HG03196 (cell line): ENCODE data around the gene ACBD4.
"Not testable (repeated sequence)": the region's sequence is repeated elsewhere in the genome, so short reads cannot be mapped to it uniquely, and the experiment has no call there.

ENCODE experiments used
- ATAC-seq: cut with Tn5 transposase; IDR thresholded peaks from one replicate; pipeline ENCODE4 v1.9.1; 2021; ENCODE audit not compliant: unreplicated experiment

ACBD4 gene

GRCh38 chr17:45117848-45118646 lies 17.4 kb upstream of the ACBD4 start:
- ATAC-seq, result no peak

- no peak for ATAC-seq
Measured at GRCh38 chr17:45118691-45119090, 16.8 kb upstream of the ACBD4 start.

- no peak for ATAC-seq
Measured at GRCh38 chr17:45119964-45120363, 15.5 kb upstream of the ACBD4 start.

DNA sequence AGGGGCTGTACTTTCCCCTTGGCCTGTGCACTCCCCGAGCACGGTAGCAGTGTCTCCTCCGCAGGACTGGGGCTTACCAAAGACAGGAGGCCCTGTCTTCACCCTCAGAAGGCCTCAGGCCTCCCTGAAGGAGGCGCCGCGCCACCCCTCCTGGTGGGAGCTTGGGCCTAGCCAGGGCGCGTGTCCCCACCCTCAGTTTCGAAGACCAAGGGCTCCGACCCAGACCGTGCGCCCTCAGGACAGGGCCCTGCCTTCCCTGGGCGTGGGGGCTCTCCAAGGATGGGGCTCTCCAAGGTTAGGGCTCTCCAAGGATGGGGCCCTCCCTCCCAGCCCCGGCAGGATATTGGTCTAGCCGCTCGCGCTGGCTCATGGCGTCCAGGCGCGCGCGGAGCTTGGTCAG lies 14.9 kb upstream of the ACBD4 start:
- ATAC-seq, result no peak

DNA sequence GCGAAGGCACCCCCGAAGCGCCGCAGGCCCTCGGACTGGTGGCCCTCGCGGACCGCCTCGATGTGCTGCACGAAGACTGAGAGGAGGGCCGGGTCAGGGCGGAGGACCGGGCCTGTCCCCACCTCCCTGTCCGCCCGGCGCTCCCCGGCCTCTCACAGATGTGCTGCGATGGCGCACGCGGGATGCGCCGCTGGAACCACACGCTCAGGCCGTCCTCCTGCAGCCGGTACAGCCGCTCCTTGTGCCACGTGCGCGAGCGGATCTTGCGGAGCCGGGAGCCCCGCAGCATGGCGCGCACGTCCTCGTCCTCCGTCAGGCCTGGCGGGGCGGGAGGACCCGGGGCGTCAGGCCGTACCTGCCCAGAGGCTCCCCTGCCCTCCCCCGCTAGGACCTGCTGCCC lies 14.4 kb upstream of the ACBD4 start:
- no peak for ATAC-seq

- no peak for ATAC-seq
Measured at GRCh38 chr17:45123076-45123770, 12.3 kb upstream of the ACBD4 start.

GRCh38 chr17:45123930-45124796 lies 11.3 kb upstream of the ACBD4 start:
- no peak for ATAC-seq

DNA sequence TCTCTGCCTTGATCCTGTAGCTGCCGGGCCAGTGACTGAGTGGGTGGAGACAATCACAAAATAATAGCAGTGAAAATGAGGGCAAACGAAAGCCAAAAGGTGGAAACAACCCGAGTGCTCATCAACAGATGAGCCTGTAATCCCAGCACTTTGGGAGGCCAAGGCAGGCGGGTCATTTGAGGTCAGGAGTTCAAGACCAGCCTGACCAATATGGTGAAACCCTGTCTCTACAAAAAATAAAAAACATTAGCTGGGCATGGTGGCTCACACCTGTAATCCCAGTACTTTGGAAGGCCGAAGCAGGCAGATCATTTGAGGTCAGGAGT lies 10.7 kb upstream of the ACBD4 start:
- not testable (repeated sequence) for ATAC-seq

DNA sequence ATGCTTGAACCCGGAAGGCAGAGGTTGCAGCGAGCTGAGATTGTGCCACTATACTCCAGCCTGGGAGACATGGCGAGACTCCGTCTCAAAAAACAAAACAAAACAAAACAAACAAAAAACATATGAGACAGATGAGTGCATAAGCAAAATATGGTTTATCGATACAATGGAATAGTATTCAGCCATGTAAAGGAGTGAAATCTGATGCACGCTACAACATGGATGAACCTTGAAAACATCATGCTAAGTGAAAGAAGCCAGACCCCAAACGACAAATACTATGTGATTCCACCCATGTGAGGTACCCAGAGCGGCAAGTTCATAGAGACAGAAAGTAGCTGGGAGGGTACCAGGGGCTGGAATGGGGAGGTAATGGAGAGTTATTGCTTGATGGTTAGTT lies 10.0 kb upstream of the ACBD4 start:
- no peak for ATAC-seq

DNA sequence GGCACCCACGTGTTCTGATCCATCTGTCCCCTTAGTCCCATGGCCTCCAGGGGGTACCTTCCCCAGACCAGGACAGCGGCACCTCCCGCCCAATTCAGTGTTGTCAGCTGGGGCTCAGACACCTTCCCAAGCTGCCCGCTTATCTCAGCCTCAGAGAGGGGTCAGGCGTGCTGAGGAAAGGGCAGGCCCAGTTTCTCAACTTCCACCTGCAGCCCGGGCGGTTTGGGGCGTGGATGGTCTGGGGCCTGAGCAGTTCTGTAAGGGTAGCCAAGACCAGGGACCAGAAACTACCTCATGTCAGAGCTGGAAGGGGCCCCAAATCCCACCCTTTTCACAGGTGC lies 8.3 kb upstream of the ACBD4 start:
- ATAC-seq, result no peak

DNA sequence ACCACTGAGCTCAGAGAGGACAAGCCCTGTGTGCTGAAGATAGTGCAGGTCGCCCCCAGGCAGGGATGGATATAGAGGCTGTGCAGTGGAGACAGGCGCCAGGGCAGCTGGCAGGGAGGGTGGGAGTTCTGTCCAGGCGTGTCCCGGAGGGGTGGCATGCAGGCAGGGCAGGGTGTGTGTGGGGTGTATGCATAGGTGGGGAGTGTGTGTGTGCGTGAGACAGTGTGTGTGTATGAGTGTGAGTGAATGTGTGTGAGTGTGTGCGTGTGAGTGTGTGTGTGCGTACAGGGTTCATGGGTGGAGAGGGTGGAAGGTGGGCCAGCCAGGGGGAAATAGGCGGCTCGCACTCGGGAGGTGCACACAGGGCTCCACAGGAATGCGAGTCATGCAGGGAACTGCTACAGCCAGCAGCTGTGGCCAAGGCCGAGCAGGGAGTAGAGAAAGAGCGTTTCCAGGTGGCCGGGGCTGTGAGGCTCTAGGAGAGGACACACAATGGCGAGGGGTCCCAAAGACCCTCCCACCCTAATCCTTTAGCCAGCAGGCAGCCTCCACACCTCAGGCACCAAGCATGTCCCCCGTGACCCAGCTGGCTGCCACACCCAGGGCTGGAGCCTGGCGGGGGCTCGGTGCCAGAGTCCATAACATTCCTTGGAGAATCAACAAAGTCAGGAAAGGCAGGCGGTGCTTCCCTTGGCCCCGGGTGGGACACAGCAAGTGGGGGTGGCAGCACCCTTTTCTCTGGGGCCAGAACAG lies 7.8 kb upstream of the ACBD4 start:
- no peak for ATAC-seq

DNA sequence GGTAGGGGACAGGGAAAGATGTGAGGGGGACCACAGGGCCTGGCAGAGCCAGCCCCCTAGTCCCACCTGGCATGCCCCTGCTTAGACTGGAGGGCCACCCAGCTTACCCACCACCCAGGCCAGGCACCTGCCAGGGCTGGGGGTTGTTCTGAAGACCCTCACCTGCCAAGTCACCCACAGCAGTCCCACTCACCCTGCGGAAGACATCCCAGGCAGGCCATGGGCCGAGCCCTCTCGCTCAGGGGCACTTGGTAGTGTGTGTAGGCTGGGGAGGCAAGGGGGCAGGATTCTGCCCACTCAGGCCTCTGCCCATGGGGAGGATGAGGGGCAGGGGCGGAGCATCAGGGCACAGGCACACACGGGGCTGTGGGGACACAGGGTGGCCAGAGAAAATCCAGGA lies 7.2 kb upstream of the ACBD4 start:
- no peak for ATAC-seq

DNA sequence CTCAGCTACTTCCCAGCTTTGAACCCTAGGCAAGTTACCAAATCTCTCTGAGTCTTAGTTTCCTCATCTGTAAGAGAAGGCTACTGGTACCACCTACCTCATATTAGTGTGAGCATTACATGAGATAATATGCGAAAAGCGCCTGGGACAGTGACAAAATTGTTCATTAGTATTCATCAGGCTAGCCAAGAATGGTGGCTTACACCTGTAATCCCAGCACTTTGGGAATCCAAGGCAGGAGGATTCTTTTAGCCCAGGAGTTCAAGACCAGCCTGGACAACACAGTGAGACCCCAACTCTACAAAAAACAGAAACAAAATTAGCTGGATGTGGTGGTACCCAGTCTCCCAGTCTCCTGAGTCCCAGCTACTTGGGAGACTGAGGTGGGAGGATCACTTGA lies 6.5 kb upstream of the ACBD4 start:
- ATAC-seq, result no peak

GRCh38 chr17:45129426-45129939 lies 6.0 kb upstream of the ACBD4 start:
- no peak for ATAC-seq

DNA sequence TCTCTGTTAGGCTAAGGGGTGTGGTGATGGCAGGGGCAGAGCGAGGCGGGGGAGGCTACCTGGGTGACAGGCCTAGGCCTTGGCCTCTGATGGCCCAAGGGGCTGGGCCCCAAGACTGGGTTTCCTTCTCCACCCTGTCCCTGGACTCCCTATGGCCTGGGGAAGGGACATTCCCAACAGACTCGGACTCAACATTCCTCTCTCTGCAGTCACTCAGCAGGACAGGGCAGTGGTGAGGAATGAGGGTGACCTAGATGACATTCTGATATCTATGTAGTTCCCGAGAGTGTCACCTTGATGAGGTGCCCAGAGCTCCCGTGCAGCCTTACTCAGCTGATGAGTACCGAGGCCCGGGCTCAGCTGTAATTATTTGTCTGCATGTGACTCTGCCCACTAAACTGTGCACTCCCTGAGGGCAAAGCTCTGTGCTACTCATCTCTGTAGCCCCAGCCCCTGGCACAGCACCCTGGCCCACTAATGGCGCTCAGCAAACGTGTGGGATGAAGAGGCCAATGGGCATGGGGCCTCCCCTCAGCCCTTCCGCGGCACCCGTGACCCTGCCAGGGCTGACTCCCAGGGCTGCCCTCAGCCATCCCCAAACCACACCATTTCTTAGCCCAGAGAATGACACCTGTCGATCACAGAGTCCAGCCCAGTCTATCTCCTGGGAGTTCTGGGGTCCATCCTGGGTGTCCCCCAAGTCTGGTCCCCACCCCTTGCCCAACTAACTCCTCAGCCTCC lies 5.4 kb upstream of the ACBD4 start:
- no peak for ATAC-seq

- ATAC-seq, result no peak
Measured at GRCh38 chr17:45130681-45131615, 4.5 kb upstream of the ACBD4 start.

DNA sequence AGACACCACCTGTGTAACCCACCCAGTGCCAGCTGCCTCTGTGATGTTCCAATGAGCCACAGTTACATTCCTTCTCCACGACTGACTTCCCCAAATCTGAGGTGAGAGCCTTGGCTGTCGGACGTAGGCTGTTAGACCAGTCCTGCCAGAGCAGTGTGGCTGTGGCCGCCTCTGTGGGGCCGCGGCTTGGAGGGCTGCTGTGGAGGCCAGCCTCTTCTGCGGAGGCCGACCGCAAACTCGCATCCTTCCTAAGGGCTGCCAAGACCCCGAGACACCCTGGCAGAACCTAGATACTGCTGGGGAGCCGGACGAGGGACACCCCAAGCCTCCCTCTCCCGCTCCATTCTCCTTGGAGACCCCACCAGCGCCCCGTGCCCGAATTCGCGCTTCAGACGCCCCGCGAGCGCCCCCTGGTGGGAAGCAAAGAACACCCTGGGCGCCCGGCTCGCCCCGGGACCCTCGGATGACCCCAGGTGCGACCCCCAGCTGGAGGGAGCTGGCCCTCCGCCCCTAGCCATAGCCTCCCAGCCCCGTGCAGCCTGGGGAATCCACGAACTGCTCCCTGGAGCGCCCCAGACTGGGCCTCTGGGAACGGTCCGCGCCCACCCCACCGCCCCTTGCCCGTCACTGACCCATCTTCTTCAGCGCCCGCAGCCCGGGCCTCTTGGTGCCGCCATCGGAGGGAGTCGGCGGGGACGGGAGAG lies 3.7 kb upstream of the ACBD4 start:
- ATAC-seq, result no peak

DNA sequence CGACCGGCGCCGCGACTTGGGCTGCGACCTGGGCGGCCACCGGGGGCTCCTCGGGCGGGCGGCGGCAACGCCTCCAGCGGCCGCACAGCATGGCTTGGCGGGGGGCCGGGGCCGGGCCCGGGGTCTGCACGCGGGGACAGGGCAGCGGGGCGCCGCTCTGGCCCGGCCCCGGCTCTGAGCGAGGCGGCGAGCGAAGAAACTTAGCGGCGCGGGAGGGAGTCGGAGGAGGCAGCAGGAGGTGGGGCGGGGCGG lies 3.2 kb upstream of the ACBD4 start, which contains the start of gene PLCD3:
TSS of gene PLCD3 (minus strand) at position 196 of the 252 bp plus-strand sequence. CDS start at position 91, 105 bp downstream.
- no peak for ATAC-seq
